GM18520 (cell line): ENCODE data around the gene P2RX6.
A peak's percentile ranks its signal among the peaks of the same experiment; 100 is the strongest.

Experiments used
- ATAC-seq: cut with Tn5 transposase; IDR thresholded peaks from one replicate; pipeline ENCODE4 v1.9.1; 2021; ENCODE audit not compliant: unreplicated experiment

P2RX6 gene

GRCh38 chr22:21012446-21013407 lies 2.2 kb upstream of the P2RX6 start:
- ATAC-seq, result no peak

GRCh38 chr22:21013657-21014201 lies 1.2 kb upstream of the P2RX6 start:
- ATAC-seq, result no peak

- ATAC-seq, result peak; percentile 80
Measured at GRCh38 chr22:21014202-21014725, 701 bp upstream of the P2RX6 start.

GRCh38 chr22:21015466-21016006 lies 571 bp downstream of the P2RX6 start:
- no peak for ATAC-seq

- ATAC-seq, result no peak
Measured at GRCh38 chr22:21016644-21017420, 1.9 kb downstream of the P2RX6 start.

- no peak for ATAC-seq
Measured at GRCh38 chr22:21018314-21018713, 3.3 kb downstream of the P2RX6 start.

- no peak for ATAC-seq
Measured at GRCh38 chr22:21020802-21021429, 6.0 kb downstream of the P2RX6 start.

GRCh38 chr22:21022507-21022906 lies 7.5 kb downstream of the P2RX6 start:
- ATAC-seq, result no peak

GRCh38 chr22:21022955-21023614 lies 8.1 kb downstream of the P2RX6 start:
- ATAC-seq, result no peak

- ATAC-seq, result no peak
Measured at GRCh38 chr22:21025266-21025665, 10.3 kb downstream of the P2RX6 start.

GRCh38 chr22:21025763-21026755 lies 11.1 kb downstream of the P2RX6 start:
- no peak for ATAC-seq

- ATAC-seq, result no peak
Measured at GRCh38 chr22:21026783-21027692, 12.1 kb downstream of the P2RX6 start.

- ATAC-seq, result no peak
Measured at GRCh38 chr22:21028277-21029251, 13.6 kb downstream of the P2RX6 start.

- no peak for ATAC-seq
Measured at GRCh38 chr22:21029486-21030025, 14.6 kb downstream of the P2RX6 start.

- ATAC-seq, result no peak
Measured at GRCh38 chr22:21030032-21030431, 15.1 kb downstream of the P2RX6 start.
